Measurements from ENCODE around the gene TM4SF4.

GRCh38 chr3:149545049-149545448 is 70.6 kb downstream of the TM4SF4 start:
- TF ChIP-seq EZH2 (IDR thresholded peaks at IDR 0.05) = no peak
- TF ChIP-seq POLR2AphosphoS5 (IDR thresholded peaks at IDR 0.05; ENCODE audit: borderline replicate concordance, low read depth, low read length) = no peak

Data from SK-N-MC (cell line).